ENCODE data around the gene MED27.
A peak's percentile ranks its signal among the peaks of the same experiment; 100 is the strongest.

Gene MED27

DNA sequence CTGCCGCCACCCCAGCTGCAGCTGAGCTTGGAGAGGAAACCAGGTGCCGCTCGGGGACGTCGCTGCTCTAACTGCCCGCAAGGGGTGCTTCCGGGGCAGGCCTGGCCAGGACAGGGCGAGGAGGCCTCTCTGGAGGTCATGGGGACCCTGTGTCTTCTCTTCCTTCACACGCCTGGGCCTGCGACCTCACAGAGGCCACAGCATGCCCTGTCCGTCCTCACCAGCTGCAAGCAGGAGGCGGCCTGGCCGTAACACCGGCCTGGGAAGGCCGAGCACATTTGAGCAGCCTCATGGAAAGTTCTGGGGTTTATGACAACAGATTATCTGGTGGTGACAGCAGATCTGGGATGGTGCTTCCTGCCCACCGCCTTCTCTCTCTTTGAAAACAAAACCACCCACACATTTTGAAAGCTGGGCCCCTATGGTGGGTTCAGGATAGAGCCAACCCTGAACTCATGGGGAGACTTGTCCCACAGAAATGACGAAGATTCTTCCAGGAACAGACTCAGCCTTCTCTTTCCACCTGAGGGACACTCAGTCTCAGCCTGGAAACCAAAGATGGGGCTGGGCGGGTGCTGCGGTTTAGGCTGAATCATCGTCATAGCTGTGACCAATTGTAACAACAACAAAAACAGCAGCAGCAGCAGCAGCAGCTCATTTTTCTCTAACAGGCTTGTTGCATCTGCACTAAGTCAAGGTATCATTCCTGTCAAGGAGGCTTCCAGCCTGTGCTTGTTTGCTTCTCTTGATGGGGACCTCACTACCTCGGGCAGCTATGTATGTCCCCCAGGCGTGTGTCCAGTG, 240.2 kb downstream of the MED27 start:
- H3K36me3 ChIP-seq (ENCODE audit: insufficient read depth, low read length): no peaks in the 10 kb centered on the region

DNA sequence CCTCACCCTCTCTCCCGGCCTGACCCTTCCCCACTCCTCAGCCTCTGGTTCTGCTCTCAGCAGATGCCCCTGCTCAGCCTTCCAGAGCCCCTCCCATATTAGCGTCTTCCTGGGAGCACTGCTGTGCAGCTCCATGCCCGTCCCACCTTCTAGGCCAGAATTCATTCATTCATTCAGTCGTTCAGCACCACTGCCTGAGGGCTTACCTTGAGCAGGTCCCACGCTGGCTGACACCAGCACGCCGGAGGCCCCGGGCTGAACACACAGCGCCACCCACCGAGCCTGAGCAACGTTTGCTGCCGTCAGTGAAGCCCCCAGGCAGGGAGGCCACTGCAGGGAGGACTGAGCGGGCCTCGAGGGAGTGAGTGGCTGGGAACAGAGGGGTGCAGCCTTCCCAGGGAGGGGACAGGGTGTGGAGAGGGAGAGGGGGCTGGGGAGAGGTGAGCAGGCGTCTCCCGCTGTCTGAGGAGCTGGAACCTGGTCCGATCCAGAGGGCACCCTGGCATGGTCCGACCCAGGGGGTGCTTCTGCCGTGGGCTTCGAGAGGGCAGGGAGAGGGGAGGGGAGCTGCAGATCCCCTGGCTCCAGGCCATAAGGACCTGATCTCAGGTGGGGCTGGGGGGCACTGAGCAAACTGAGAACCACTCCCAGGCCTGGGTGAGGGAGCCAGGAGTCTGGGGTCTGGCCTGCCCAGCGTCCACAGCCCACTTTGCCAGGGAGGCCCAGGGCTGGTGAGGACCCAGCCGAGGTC, 241.0 kb downstream of the MED27 start:
- Histone ChIP-seq H3K9me2 (replicated peaks; ENCODE audit: low read depth, low read length) (no peaks in the 10 kb centered on the region), H2AFZ (ENCODE audit: low read length) (no peak overlapping the region), H4K20me1 (ENCODE audit: insufficient read depth, low read length, poor library complexity, severe bottlenecking) (no peaks in the 10 kb centered on the region), H3K27me3 (ENCODE audit: insufficient read depth, low read length, poor library complexity, severe bottlenecking) (no peaks in the 10 kb centered on the region), H3K9ac (ENCODE audit: low read depth, low read length, poor library complexity, severe bottlenecking) (no peak overlapping the region), H3K4me2 (ENCODE audit: low read depth, low read length, poor library complexity, severe bottlenecking) (no peak overlapping the region), H3F3A (ENCODE audit: low read depth) (no peaks in the 10 kb centered on the region), H3K4me1 (ENCODE audit: insufficient read depth, low read length, poor library complexity, severe bottlenecking) (peaks cover 22% of the 10 kb centered on the region), H3K9me3 (ENCODE audit: insufficient read depth, low read depth, low read length) (no peaks in the 10 kb centered on the region), H3K79me2 (ENCODE audit: insufficient read depth, low read length) (no peaks in the 10 kb centered on the region), H3K36me3 (ENCODE audit: insufficient read depth, low read length) (no peaks in the 10 kb centered on the region), H3K4me3 (ENCODE audit: low read length, poor library complexity, severe bottlenecking) (no peak overlapping the region)
- TF ChIP-seq CTCF (conservative IDR thresholded peaks at IDR 0.05; ENCODE audit: low read length): no peak
- TF ChIP-seq EZH2phosphoT487 (IDR thresholded peaks at IDR 0.05; ENCODE audit: borderline replicate concordance): no peak

More for the DNA sequence above, 240.2 kb downstream of the MED27 start:
- Histone ChIP-seq H3K4me1 (ENCODE audit: insufficient read depth, low read length, poor library complexity, severe bottlenecking) (peaks cover 22% of the 10 kb centered on the region), H3K79me2 (ENCODE audit: insufficient read depth, low read length) (no peaks in the 10 kb centered on the region), H3K9ac (ENCODE audit: low read depth, low read length, poor library complexity, severe bottlenecking) (peak overlapping the region; percentile 30), H3K9me3 (ENCODE audit: insufficient read depth, low read depth, low read length) (no peaks in the 10 kb centered on the region), H3K4me2 (ENCODE audit: low read depth, low read length, poor library complexity, severe bottlenecking) (peak overlapping the region; percentile 18), H3K4me3 (ENCODE audit: low read length, poor library complexity, severe bottlenecking) (no peak overlapping the region), H3F3A (ENCODE audit: low read depth) (no peaks in the 10 kb centered on the region), H3K27me3 (ENCODE audit: insufficient read depth, low read length, poor library complexity, severe bottlenecking) (no peaks in the 10 kb centered on the region), H3K9me2 (replicated peaks; ENCODE audit: low read depth, low read length) (no peaks in the 10 kb centered on the region), H2AFZ (ENCODE audit: low read length) (peak overlapping the region; percentile 61; the same call in 1 of the 2 replicates), H4K20me1 (ENCODE audit: insufficient read depth, low read length, poor library complexity, severe bottlenecking) (no peaks in the 10 kb centered on the region)
- TF ChIP-seq EZH2phosphoT487 (IDR thresholded peaks at IDR 0.05; ENCODE audit: borderline replicate concordance) (no peak), CTCF (conservative IDR thresholded peaks at IDR 0.05; ENCODE audit: low read length) (no peak; the same call in 1 of the 2 replicates)

GRCh38 chr9:131837836-131838235, 241.8 kb downstream of the MED27 start:
- Histone ChIP-seq H3K9me3 (ENCODE audit: insufficient read depth, low read depth, low read length) (no peaks in the 10 kb centered on the region), H4K20me1 (ENCODE audit: insufficient read depth, low read length, poor library complexity, severe bottlenecking) (no peaks in the 10 kb centered on the region), H3K36me3 (ENCODE audit: insufficient read depth, low read length) (no peaks in the 10 kb centered on the region), H2AFZ (ENCODE audit: low read length) (no peak overlapping the region), H3K27me3 (ENCODE audit: insufficient read depth, low read length, poor library complexity, severe bottlenecking) (no peaks in the 10 kb centered on the region), H3K9me2 (replicated peaks; ENCODE audit: low read depth, low read length) (no peaks in the 10 kb centered on the region), H3K9ac (ENCODE audit: low read depth, low read length, poor library complexity, severe bottlenecking) (no peak overlapping the region), H3K4me3 (ENCODE audit: low read length, poor library complexity, severe bottlenecking) (no peak overlapping the region), H3K4me1 (ENCODE audit: insufficient read depth, low read length, poor library complexity, severe bottlenecking) (peaks cover 17% of the 10 kb centered on the region), H3F3A (ENCODE audit: low read depth) (no peaks in the 10 kb centered on the region), H3K79me2 (ENCODE audit: insufficient read depth, low read length) (no peaks in the 10 kb centered on the region), H3K4me2 (ENCODE audit: low read depth, low read length, poor library complexity, severe bottlenecking) (no peak overlapping the region)
- TF ChIP-seq EZH2phosphoT487 (IDR thresholded peaks at IDR 0.05; ENCODE audit: borderline replicate concordance) (no peak), CTCF (conservative IDR thresholded peaks at IDR 0.05; ENCODE audit: low read length) (no peak)
